Hepatocyte (in vitro differentiated cells): Measurements from ENCODE around the gene DOCK4.

ENCODE experiments used
- CTCF ChIP-seq: fragments of 200-600 bp; sonication (generic); IDR thresholded peaks from 2 replicates; pipeline ENCODE4 v1.5.1; 2016; ENCODE audit warnings: antibody characterized with exemption, mild to moderate bottlenecking; ENCODE audit not compliant: poor library complexity
- EZH2 ChIP-seq: fragments of 200-600 bp; sonication (generic); IDR thresholded peaks from 2 replicates; pipeline ENCODE4 v1.6.1; 2016; ENCODE audit warnings: antibody characterized with exemption, mild to moderate bottlenecking, borderline replicate concordance

- no peak for TF ChIP-seq CTCF
- no peak for TF ChIP-seq EZH2
These were observed 476.7 kb downstream of the DOCK4 start for GRCh38 chr7:111729483-111729882.
